NCI-H526 (cell line): ENCODE measurements around the gene TSPYL6.
"Not testable (repeated sequence)": the region's sequence is repeated elsewhere in the genome, so short reads cannot be mapped to it uniquely, and the experiment has no call there.

Experiments used
- DNase-seq, 2 experiments: peaks; one replicate each; lab custom pipeline; 2025; lab: John Stamatoyannopoulos, UW

Gene TSPYL6

GRCh38 chr2:54256091-54256694, at the start of gene TSPYL6:
Gene TSPYL6 (minus strand): TSS chr2:54256229. CDS start chr2:54256151, 78 bp downstream.
- DNase-seq, result no peak

GRCh38 chr2:54303631-54304030, 47.6 kb upstream of the TSPYL6 start:
- no peak for DNase-seq

GRCh38 chr2:54298514-54298913, 42.5 kb upstream of the TSPYL6 start:
- DNase-seq, result no peak

- peak in 1 of 2 experiments; percentile 37 for DNase-seq
These were observed 39.9 kb upstream of the TSPYL6 start for GRCh38 chr2:54295911-54296310.

GRCh38 chr2:54294665-54295064, 38.6 kb upstream of the TSPYL6 start:
- not testable (repeated sequence) for DNase-seq

GRCh38 chr2:54290356-54291025, 34.5 kb upstream of the TSPYL6 start:
- DNase-seq, result no peak

GRCh38 chr2:54289917-54290316, 33.9 kb upstream of the TSPYL6 start:
- no peak for DNase-seq

- no peak for DNase-seq
These were observed 31.5 kb upstream of the TSPYL6 start for GRCh38 chr2:54287532-54287931.

GRCh38 chr2:54285451-54285850, 29.4 kb upstream of the TSPYL6 start:
- no peak for DNase-seq

- no peak for DNase-seq
These were observed 28.8 kb upstream of the TSPYL6 start for GRCh38 chr2:54284826-54285225.

GRCh38 chr2:54279385-54279784, 23.4 kb upstream of the TSPYL6 start:
- no peak for DNase-seq

- no peak for DNase-seq
These were observed 19.5 kb upstream of the TSPYL6 start for GRCh38 chr2:54275541-54275940.

GRCh38 chr2:54274781-54275242, 18.8 kb upstream of the TSPYL6 start:
- peak in 1 of 2 experiments; percentile 41 for DNase-seq

GRCh38 chr2:54271843-54272627, 16.0 kb upstream of the TSPYL6 start:
- DNase-seq, result no peak

GRCh38 chr2:54271189-54271588, 15.2 kb upstream of the TSPYL6 start:
- DNase-seq, result no peak

- DNase-seq, result no peak
These were observed 11.5 kb upstream of the TSPYL6 start for GRCh38 chr2:54267577-54267976.

GRCh38 chr2:54265081-54265480, 9.1 kb upstream of the TSPYL6 start:
- DNase-seq, result not testable (repeated sequence)

GRCh38 chr2:54262015-54262765, 6.2 kb upstream of the TSPYL6 start:
- DNase-seq, result no peak

GRCh38 chr2:54261537-54261936, 5.5 kb upstream of the TSPYL6 start:
- no peak for DNase-seq

- DNase-seq, result no peak
These were observed 4.2 kb upstream of the TSPYL6 start for GRCh38 chr2:54260241-54260595.

GRCh38 chr2:54259413-54260240, 3.6 kb upstream of the TSPYL6 start:
- DNase-seq, result no peak
